NCI-H1048 (cell line): ENCODE results near the gene SH3GL3.

Experiments
- DNase-seq: peaks from one replicate; lab custom pipeline; 2025; lab: John Stamatoyannopoulos, UW

Gene SH3GL3

DNA sequence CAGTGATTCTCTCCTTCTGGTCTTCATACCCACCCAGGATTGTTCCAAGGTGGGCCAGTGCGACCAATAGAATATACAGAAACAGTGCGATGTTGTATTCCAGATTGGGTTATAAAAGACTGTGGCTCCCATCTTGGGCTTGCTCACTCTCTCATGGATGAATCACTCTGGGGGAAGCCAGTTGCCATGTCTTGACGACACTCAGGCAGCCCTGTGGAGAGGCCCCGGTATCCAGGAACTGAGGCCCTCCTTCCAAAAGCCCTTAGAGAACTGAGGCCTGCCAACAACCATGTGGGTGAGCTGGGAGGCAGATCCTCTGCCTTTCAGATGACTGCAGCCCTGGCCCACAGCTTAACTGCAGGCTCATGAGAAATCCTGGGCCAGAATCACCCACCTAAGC, 57.2 kb downstream of the SH3GL3 start:
- no peak for DNase-seq

GRCh38 chr15:83510001-83510400, 62.9 kb downstream of the SH3GL3 start:
- DNase-seq, result no peak

GRCh38 chr15:83512459-83512858, 65.3 kb downstream of the SH3GL3 start:
- no peak for DNase-seq

GRCh38 chr15:83514584-83514983, 67.4 kb downstream of the SH3GL3 start:
- DNase-seq, result no peak

- DNase-seq, result no peak
Measured at GRCh38 chr15:83515164-83515563, 68.0 kb downstream of the SH3GL3 start.

DNA sequence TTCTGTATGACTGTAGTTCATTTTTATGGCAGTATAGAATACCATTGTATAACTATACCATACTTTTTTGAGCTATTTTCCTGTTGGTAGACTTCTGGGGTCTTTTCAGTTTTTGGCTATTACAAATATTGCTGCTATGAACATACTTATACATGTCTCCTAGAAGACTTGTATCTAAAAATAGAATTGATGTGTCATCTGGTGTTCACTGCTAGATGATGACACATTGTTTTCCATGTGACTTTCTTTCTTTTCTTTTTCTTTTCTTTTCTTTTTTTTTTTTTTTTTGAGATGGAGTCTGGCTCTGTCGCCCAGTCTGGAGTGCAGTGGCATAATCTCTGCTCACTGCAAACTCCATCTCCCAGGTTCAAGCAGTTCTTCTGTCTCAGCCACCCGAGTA, 69.8 kb downstream of the SH3GL3 start:
- DNase-seq, result no peak

DNA sequence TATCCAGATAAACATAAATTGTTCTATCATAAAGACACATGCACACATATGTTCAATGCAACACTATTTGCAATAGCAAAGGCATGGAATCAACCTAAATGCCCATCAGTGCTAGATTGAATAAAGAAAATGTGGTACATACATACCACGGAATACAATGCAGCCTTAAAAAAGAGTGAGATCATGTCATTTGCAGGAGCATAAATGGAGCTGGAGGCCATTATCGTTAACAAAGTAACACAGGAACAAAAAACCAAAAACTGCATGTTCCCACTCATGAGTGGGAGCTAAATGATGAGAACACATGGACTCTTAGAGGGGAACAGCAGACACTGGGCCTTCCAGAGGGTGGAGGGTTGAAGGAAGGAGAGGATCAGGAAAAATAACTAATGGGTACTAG, 79.2 kb downstream of the SH3GL3 start:
- no peak for DNase-seq

GRCh38 chr15:83533410-83533962, 86.3 kb downstream of the SH3GL3 start:
- DNase-seq, result no peak

GRCh38 chr15:83537606-83538005, 90.5 kb downstream of the SH3GL3 start:
- no peak for DNase-seq

DNA sequence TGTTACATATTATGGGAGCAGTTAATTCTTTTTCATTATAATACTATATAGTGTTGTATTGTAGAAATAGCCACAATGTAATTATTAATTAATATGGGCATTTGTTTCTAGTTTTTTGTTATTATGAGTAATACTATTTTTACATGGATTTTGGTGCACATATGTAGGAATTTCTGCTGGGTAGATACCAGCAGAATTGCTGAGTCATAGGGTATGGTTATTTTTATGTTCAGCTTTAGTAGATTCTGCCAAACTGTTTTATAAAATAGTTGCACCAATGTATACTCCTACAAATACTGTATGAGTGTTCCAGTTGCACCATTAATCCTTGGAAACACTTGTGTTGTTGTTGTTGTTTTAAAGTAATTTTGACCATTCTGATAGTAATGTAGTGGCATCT, 91.5 kb downstream of the SH3GL3 start:
- no peak for DNase-seq

DNA sequence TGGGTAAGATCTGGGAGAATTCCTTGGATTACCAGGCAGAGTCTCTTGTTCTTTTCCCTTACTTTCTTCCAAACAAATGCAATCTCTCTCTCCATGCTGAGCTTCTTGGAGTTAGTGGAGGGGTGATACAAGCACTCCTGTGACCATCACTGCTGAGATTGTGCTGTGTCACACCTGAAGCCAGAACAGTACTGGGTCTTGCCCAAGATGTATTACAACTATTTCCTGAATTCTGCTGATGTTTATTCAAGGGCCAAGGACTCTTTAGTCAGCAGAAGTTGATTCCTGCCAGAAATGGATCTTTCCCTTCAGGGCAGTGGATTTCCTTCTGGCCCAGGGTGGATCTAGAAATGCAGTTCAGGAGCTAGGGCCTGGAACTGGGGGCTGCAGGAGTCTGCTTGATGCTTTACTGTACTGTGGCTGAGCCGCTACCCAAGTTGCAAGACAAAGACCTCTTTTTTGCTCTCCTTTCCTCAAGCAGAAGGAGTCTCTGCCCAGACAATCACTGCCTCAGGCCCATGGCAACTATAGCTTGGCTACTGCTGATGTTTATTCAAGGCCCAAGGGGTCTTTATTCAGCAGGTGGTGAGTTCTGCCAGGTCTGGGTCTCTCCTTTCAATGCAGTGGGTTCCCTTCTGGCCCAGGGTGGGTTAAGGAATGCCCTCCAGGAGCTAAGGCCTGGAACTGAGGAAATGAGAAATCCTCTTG, 98.8 kb downstream of the SH3GL3 start:
- no peak for DNase-seq

- DNase-seq, result no peak
Measured at GRCh38 chr15:83546512-83546888, 99.4 kb downstream of the SH3GL3 start.

GRCh38 chr15:83547168-83547567, 100.0 kb downstream of the SH3GL3 start:
- DNase-seq, result no peak

DNA sequence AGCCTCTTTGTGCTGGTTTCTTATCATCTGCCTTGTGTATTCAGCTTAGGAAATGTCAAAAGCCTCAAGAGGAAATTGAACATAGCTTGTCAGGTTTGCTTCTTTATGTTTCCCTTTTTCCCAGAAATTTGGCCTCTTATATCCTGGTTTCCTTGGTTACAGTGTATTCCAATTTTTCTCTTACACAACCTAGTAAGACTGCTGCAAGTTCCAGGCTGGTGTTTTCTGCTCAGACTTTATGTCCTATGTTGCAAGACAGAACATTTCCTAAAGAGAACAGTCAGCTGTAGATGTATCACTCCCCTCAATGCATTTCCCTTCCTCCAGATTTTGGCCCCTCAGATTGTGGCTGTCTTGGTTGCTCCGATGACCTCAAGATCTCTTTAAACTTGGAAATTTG, 102.5 kb downstream of the SH3GL3 start:
- DNase-seq, result no peak

DNA sequence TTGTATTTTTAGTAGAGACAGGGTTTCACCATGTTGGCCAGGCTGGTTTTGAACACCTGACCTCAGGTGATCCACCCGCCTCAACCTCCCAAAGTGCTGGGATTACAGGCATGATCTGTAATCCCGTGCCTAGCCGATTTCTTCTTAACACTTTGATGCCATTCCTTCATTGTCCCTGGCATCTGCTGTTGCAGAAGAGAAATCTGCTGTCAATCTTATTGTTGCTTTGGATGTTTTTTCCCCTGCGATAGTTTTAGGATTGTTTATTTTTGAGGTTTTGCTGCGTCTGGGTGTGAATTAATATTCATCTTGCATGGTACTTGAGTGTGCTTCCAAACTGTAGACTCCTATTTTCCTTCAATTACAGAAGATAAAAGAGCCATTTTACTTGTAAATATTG, 107.4 kb downstream of the SH3GL3 start:
- no peak for DNase-seq

- no peak for DNase-seq
Measured at GRCh38 chr15:83555383-83555782, 108.2 kb downstream of the SH3GL3 start.

DNA sequence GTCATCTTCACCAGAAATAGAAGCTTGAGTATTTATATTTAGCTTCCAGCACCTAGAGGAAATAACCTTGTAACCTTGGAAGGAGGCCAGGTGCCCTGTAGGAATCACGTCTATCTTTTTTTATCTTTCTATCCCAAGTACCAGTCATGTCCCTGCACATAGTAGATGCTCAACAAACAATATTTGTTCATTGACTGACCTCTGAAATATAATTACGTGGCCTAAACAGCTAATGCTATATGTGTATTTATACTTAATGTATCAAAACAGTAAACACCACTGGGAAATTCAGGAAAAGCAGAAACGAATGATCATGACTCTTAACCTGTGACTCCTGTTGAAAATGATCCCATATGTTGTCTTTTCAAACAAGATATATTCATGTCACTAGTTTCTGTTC, 108.9 kb downstream of the SH3GL3 start:
- DNase-seq, result no peak

GRCh38 chr15:83556754-83557153, 109.6 kb downstream of the SH3GL3 start:
- DNase-seq, result no peak

DNA sequence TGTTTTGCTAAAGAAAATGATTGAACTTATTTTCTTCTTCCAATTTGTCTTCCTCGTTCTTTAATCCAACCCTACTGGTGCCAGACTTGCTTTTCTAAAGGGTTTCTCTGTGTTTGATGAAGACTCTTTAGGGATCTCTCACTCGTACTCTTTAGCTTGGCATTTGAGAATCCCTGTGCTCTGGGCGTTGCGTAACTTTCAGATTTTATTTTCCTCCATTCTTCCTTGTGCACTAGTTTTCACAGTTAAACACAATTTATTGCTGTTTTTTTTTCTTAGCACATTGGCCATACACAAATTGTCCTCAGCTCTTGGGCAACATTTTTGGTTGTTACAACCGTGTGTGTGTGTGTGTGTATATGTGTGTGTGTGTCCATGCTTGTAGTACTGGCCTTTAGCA, 111.0 kb downstream of the SH3GL3 start:
- DNase-seq, result no peak

- peak; percentile 12 for DNase-seq
Measured at GRCh38 chr15:83559310-83559966, 112.3 kb downstream of the SH3GL3 start.

DNA sequence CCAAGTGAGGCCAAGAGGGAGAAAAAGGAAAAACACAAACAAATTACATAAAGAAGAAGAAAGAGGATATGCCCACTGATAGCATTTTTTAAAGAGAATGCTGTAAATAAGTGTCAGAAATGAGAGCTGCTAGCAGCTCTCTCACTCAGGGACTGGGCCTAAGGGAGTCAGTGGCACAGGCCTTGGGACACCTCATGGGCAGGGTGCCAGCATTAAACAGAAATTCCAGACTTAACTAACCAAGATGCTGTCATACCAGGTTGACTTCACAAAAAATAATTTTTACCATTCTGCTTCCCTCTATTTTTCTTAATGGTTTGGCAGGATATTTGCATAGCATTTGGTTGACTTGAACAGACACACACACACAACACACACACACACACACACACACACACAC, 114.5 kb downstream of the SH3GL3 start:
- no peak for DNase-seq

GRCh38 chr15:83565138-83565537, 118.0 kb downstream of the SH3GL3 start:
- DNase-seq, result no peak

DNA sequence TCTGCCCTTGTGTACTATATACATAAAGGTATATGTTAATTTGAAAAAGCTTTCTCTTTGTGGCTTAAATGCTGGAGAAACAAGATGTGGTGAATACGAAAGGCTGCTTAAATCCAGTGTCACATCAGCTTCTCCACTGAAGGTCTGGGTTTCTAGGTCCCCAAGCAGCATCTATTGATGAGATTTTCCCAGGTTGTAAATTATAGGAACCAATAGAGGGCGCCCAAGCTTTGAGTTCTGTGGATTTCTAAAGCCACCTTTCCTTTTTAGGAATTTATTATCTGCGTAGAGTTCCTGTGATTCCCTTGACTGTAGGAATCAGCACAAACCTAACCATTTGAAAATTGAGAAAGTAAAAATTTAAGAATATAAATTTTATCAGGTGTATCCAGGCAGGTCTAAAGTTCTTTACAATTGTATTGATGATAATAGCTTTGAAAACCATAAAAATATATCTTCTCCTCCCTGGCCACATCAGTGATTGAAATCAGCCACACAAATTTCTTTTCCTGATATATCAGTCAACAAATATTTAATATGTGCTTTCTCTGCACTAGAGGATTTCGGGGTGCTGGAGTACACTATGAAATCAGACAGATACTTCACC, 118.5 kb downstream of the SH3GL3 start:
- DNase-seq, result no peak
